Measurements from ENCODE around the gene SH2D2A.

DNA sequence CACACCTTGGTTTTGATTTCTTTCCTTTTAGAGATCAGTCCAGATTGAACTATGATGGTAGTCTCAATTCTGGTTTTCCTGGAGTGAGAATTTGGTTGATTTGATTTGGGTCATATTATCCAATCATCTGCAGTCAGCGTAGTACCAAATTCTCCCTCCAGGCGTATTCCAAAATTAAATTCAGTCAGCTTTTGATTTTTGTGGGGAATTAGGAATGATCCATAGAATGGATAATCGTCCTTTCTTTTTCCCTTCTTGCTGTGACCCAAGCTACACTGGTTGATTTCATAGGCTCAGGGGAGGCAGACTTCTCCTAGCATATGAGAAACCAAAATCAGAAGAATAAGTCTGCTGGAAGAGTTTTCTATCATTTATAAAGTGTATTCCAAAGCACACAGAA lies 44.4 kb downstream of the SH2D2A start:
- TF ChIP-seq POLR2A (IDR thresholded peaks at IDR 0.05; ENCODE audit: extremely low read depth, insufficient read length) = no peak
- TF ChIP-seq, protein P1, sequence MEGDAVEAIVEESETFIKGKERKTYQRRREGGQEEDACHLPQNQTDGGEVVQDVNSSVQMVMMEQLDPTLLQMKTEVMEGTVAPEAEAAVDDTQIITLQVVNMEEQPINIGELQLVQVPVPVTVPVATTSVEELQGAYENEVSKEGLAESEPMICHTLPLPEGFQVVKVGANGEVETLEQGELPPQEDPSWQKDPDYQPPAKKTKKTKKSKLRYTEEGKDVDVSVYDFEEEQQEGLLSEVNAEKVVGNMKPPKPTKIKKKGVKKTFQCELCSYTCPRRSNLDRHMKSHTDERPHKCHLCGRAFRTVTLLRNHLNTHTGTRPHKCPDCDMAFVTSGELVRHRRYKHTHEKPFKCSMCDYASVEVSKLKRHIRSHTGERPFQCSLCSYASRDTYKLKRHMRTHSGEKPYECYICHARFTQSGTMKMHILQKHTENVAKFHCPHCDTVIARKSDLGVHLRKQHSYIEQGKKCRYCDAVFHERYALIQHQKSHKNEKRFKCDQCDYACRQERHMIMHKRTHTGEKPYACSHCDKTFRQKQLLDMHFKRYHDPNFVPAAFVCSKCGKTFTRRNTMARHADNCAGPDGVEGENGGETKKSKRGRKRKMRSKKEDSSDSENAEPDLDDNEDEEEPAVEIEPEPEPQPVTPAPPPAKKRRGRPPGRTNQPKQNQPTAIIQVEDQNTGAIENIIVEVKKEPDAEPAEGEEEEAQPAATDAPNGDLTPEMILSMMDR (IDR thresholded peaks at IDR 0.05; ENCODE audit: low read depth, low read length) = no peak
- TF ChIP-seq, protein P2, sequence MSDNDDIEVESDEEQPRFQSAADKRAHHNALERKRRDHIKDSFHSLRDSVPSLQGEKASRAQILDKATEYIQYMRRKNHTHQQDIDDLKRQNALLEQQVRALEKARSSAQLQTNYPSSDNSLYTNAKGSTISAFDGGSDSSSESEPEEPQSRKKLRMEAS (IDR thresholded peaks at IDR 0.05; ENCODE audit: low read depth, low read length) = no peak

All from NB4 (cell line).